ENCODE measurements around the gene LUC7L3.
"Not testable (repeated sequence)": the region's sequence is repeated elsewhere in the genome, so short reads cannot be mapped to it uniquely, and the experiment has no call there.

LUC7L3 gene

DNA sequence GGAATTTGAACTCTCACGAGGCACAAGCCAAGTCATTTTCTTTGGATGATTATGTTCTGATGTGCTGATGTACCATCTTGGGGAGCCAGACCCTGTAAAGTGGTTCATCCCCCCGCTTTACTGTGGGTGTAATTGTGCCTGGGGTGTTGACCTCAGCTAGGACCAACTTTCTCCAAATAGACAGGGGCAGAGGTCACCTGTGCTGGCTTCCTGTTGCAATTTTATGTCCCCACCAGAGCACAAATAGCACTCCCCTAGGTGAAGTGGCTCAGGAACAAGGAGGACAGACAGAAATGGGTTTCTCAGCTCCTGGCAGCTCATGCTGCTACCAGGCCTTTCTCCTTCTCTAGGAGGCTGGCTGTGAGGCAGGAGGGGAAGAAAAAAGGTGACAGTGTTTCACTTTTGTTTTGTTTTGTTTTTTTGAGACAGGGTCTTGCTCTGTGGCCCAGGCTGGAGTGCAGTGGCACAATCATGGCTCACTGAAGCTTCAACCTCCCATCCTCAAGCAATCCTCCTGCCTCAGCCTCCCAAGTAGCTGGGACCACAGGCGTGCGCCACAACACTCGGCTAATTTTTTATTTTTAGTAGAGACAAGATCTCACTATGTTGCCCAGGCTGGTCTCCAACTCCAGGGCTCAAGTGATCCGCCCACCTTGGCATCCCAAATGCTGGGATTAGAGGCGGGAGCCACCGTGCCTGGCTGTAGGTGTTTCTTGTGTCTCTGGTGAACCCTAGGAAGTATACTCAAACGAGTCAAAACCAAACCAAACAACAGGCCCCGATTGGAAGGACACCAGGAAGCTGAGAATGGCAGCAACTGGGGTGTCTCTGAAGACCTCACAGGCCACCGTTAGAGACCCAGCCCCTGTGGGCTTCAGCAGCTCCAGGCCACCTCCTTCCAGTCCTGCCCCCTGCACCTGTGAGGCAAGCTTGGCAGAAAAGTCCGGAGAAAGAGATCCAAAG is 83.5 kb downstream of the LUC7L3 start:
- Histone ChIP-seq H3K4me3 (ENCODE audit: severe bottlenecking) (no peak overlapping the region), H3K27me3 (ENCODE audit: insufficient read depth, poor library complexity, severe bottlenecking) (no peaks in the 10 kb centered on the region), H3K27ac (ENCODE audit: poor library complexity, severe bottlenecking) (no peak overlapping the region), H3K36me3 (ENCODE audit: low read depth) (no peaks in the 10 kb centered on the region), H3K9me3 (ENCODE audit: severe bottlenecking) (no peaks in the 10 kb centered on the region), H3K4me1 (ENCODE audit: insufficient read depth, poor library complexity, severe bottlenecking) (peaks cover 18% of the 10 kb centered on the region)
- ATAC-seq (ENCODE audit: low read depth) (no peak), DNase-seq (ENCODE audit: low spot score) (no peak)
- TF ChIP-seq, protein P1, sequence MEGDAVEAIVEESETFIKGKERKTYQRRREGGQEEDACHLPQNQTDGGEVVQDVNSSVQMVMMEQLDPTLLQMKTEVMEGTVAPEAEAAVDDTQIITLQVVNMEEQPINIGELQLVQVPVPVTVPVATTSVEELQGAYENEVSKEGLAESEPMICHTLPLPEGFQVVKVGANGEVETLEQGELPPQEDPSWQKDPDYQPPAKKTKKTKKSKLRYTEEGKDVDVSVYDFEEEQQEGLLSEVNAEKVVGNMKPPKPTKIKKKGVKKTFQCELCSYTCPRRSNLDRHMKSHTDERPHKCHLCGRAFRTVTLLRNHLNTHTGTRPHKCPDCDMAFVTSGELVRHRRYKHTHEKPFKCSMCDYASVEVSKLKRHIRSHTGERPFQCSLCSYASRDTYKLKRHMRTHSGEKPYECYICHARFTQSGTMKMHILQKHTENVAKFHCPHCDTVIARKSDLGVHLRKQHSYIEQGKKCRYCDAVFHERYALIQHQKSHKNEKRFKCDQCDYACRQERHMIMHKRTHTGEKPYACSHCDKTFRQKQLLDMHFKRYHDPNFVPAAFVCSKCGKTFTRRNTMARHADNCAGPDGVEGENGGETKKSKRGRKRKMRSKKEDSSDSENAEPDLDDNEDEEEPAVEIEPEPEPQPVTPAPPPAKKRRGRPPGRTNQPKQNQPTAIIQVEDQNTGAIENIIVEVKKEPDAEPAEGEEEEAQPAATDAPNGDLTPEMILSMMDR (IDR thresholded peaks at IDR 0.05; ENCODE audit: poor library complexity, severe bottlenecking) = no peak

DNA sequence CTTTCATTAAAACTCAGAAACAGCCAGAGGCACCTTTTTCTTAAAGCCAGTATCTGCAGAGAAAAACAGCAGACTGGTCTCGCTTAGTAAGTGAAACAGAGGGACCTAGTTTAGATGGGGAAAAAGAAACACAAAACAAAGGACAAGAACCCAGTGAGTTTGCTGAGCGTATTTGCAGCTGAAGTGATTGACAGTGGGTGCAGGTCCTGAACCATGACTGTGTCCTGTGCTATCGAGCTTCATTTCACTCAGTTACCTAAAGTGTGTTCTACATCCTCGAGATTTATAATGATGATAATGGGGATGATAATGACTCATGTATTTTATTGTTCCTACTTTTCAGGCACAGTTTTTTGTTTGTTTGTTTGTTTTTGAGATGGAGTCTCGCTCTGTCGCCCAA is 84.3 kb downstream of the LUC7L3 start:
- DNase-seq (ENCODE audit: low spot score) (no peak), ATAC-seq (ENCODE audit: low read depth) (no peak)
- Histone ChIP-seq H3K27ac (ENCODE audit: poor library complexity, severe bottlenecking) (no peak overlapping the region), H3K27me3 (ENCODE audit: insufficient read depth, poor library complexity, severe bottlenecking) (no peaks in the 10 kb centered on the region), H3K36me3 (ENCODE audit: low read depth) (no peaks in the 10 kb centered on the region), H3K4me3 (ENCODE audit: severe bottlenecking) (no peak overlapping the region), H3K4me1 (ENCODE audit: insufficient read depth, poor library complexity, severe bottlenecking) (peaks cover 14% of the 10 kb centered on the region), H3K9me3 (ENCODE audit: severe bottlenecking) (no peaks in the 10 kb centered on the region)
- TF ChIP-seq, protein P1 (IDR thresholded peaks at IDR 0.05; ENCODE audit: poor library complexity, severe bottlenecking) = no peak

DNA sequence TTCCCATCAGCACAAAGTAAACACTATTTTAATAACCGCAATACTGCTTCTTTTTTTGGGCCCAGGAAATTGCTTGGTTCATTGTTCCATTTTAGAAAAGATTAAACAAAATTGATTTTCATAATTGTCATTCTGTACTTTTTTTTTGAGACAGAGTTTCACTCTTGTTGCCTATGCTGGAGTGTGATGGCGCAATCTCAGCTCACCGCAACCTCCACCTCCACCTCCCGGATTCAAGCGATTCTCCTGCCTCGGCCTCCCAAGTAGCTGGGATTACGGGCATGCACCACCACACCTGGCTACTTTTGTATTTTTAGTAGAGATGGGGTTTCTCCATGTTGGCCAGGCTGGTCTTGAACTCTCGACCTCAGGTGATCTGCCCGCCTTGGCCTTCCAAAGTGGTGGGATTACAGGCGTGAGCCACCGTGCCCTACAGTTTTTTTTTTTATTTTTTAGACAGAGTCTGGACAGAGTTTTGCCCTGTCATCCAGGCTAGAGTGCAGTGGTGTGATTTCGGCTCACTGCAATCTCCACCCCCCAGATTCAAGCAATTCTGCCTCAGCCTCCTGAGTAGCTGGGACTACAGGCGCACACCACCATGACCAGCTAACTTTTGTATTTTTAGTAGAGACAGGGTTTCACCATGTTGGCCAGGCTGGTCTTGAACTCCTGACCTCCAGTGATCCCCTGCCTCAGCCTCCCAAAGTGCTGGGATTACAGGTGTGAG is 85.5 kb downstream of the LUC7L3 start:
- not testable (repeated sequence) for H3K36me3 ChIP-seq (ENCODE audit: low read depth); H3K9me3 ChIP-seq (ENCODE audit: severe bottlenecking); H3K4me1 ChIP-seq (ENCODE audit: insufficient read depth, poor library complexity, severe bottlenecking); H3K4me3 ChIP-seq (ENCODE audit: severe bottlenecking); H3K27ac ChIP-seq (ENCODE audit: poor library complexity, severe bottlenecking); ATAC-seq (ENCODE audit: low read depth); DNase-seq (ENCODE audit: low spot score); H3K27me3 ChIP-seq (ENCODE audit: insufficient read depth, poor library complexity, severe bottlenecking)

DNA sequence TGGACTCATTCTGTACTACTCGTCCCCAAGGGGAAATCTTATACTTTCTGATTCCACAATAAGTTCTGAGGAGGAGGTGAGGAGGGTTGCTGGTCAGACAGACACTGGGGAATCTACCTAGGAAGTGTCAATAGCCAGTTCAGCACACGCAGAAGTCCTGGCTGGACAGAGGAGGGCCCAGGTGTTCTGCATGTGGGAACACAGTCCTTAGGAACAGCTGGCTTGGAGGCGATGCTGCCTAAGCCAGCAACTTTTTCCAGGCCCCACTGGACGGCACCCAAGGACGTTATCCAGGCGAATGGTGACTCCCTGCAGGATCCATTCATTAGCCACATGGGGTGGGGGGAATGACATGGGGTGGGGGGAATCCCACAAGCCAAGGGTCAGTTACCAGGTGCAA is 86.1 kb downstream of the LUC7L3 start:
- ATAC-seq (ENCODE audit: low read depth) (no peak), DNase-seq (ENCODE audit: low spot score) (no peak)
- Histone ChIP-seq H3K27me3 (ENCODE audit: insufficient read depth, poor library complexity, severe bottlenecking) (no peaks in the 10 kb centered on the region), H3K27ac (ENCODE audit: poor library complexity, severe bottlenecking) (no peak overlapping the region), H3K4me3 (ENCODE audit: severe bottlenecking) (no peak overlapping the region), H3K9me3 (ENCODE audit: severe bottlenecking) (no peaks in the 10 kb centered on the region), H3K36me3 (ENCODE audit: low read depth) (no peaks in the 10 kb centered on the region), H3K4me1 (ENCODE audit: insufficient read depth, poor library complexity, severe bottlenecking) (peaks cover 3% of the 10 kb centered on the region)
- TF ChIP-seq, protein P1 (IDR thresholded peaks at IDR 0.05; ENCODE audit: poor library complexity, severe bottlenecking) = no peak
